HG03039 (cell line): Measurements from ENCODE around the gene RNU5D-1.
"Not testable (repeated sequence)": the region's sequence is repeated elsewhere in the genome, so short reads cannot be mapped to it uniquely, and the experiment has no call there.

ENCODE experiments used
- ATAC-seq: cut with Tn5 transposase; IDR thresholded peaks from one replicate; pipeline ENCODE4 v1.9.1; 2021; ENCODE audit warnings: mild to moderate bottlenecking, moderate library complexity; ENCODE audit not compliant: unreplicated experiment

Gene RNU5D-1

GRCh38 chr1:44701141-44701573, 29.8 kb downstream of the RNU5D-1 start:
- no peak for ATAC-seq

- ATAC-seq = no peak
Observed at GRCh38 chr1:44700573-44700972, 30.4 kb downstream of the RNU5D-1 start.

GRCh38 chr1:44699375-44699774, 31.6 kb downstream of the RNU5D-1 start:
- not testable (repeated sequence) for ATAC-seq

- ATAC-seq = no peak
Observed at GRCh38 chr1:44698138-44698537, 32.8 kb downstream of the RNU5D-1 start.

GRCh38 chr1:44696789-44697345, 34.1 kb downstream of the RNU5D-1 start:
- ATAC-seq = no peak

- ATAC-seq = no peak
Observed at GRCh38 chr1:44696101-44696500, 34.9 kb downstream of the RNU5D-1 start.

GRCh38 chr1:44695671-44696070, 35.3 kb downstream of the RNU5D-1 start:
- ATAC-seq = no peak

GRCh38 chr1:44694863-44695478, 36.0 kb downstream of the RNU5D-1 start:
- ATAC-seq = no peak

- ATAC-seq = no peak
Observed at GRCh38 chr1:44693900-44694299, 37.1 kb downstream of the RNU5D-1 start.

- ATAC-seq = no peak
Observed at GRCh38 chr1:44693159-44693558, 37.8 kb downstream of the RNU5D-1 start.

- no peak for ATAC-seq
Observed at GRCh38 chr1:44689447-44689765, 41.6 kb downstream of the RNU5D-1 start.

- no peak for ATAC-seq
Observed at GRCh38 chr1:44688760-44689446, 42.1 kb downstream of the RNU5D-1 start.

- no peak for ATAC-seq
Observed at GRCh38 chr1:44685881-44686280, 45.1 kb downstream of the RNU5D-1 start.

GRCh38 chr1:44685218-44685617, 45.8 kb downstream of the RNU5D-1 start:
- ATAC-seq = no peak

- peak; percentile 71 for ATAC-seq
Observed at GRCh38 chr1:44684525-44684924, 46.4 kb downstream of the RNU5D-1 start.

- ATAC-seq = no peak
Observed at GRCh38 chr1:44682883-44683265, 48.1 kb downstream of the RNU5D-1 start.

- ATAC-seq = no peak
Observed at GRCh38 chr1:44681905-44682882, 48.8 kb downstream of the RNU5D-1 start.
